ENCODE results near the gene BRD9. TPM values are rescaled to one million over a fixed set of nuclear protein-coding genes. Genes with fewer than 3 reads are reported as not detected.
A peak's percentile ranks its signal among the peaks of the same experiment; 100 is the strongest.

BRD9 gene
- total and polyA plus RNA-seq, 2 of the 4 experiments (the other 2 are of a cell fraction) = 22.0 to 43.4 TPM

GRCh38 chr5:926417-927171 lies 34.0 kb upstream of the BRD9 start:
- no peak overlapping the region for H3K4me2 ChIP-seq (ENCODE audit: low read depth, low read length)
- no peaks in the 10 kb centered on the region for H3K79me1 ChIP-seq (ENCODE audit: low read depth in 1 of 2, low read length in 2 of 2)
- POLR2A ChIA-PET (ENCODE audit: unreplicated experiment) = no interaction called here
- DNase-seq (no peak), ATAC-seq (ENCODE audit: low read depth) (peak; percentile 50)
- H3K27ac ChIP-seq (ENCODE audit: insufficient read depth, low read length) = no peak overlapping the region
- in situ Hi-C loops (cut with MboI; ENCODE audit: low sequenced_read_pairs) = no loop called here
- no peak overlapping the region for H4K91ac ChIP-seq (ENCODE audit: insufficient read depth, low read depth, low read length)
- no peak overlapping the region for H3K14ac ChIP-seq (replicated peaks; ENCODE audit: low read depth, low read length)
- dilution Hi-C loops (cut with HindIII; ENCODE audit: low sequenced_read_pairs, unreplicated experiment) = no loop called here
- intact Hi-C loops (cut with micrococcal nuclease) = no loop called here
- no peak overlapping the region for H2AK9ac ChIP-seq (replicated peaks; ENCODE audit: low read depth, low read length, poor library complexity)
- H4K20me1 ChIP-seq (ENCODE audit: insufficient read depth, low read length) = no peaks in the 10 kb centered on the region
- no peak overlapping the region for H2BK5ac ChIP-seq (ENCODE audit: low read depth, low read length, poor library complexity, severe bottlenecking)
- CTCF ChIA-PET = interaction anchor here (0.5 kb wide), 1 partner anchor 282 kb away, joined by 3 read pairs; no protein-coding TSS in a partner anchor
- 0 out of 2 replicates have a peak overlapping the region, but pooled peaks have one; percentile 23 for H3K9ac ChIP-seq (ENCODE audit: low read depth, low read length)
- H3K56ac ChIP-seq (ENCODE audit: extremely low read depth, insufficient read depth, low read length) = no peak overlapping the region
- no peaks in the 10 kb centered on the region; the same call in 1 of the 2 replicates for H3K9me1 ChIP-seq (ENCODE audit: insufficient read depth, low read length)
- H3K4me1 ChIP-seq (ENCODE audit: control insufficient read depth, insufficient read depth, low read length) = no peaks in the 10 kb centered on the region; the same call in 1 of the 2 replicates
- no peak overlapping the region for H3K23ac ChIP-seq (ENCODE audit: low read depth, low read length)
- BruUV-seq (replicated peaks) = no TSS peak
- no peak overlapping the region for H3K18ac ChIP-seq (ENCODE audit: low read depth, low read length)
- TF ChIP-seq RCOR1 (IDR thresholded peaks at IDR 0.05; ENCODE audit: insufficient replicate concordance, low read length) (no peak), MAFK (IDR thresholded peaks at IDR 0.05; ENCODE audit: low read depth, low read length) (no peak), POLR2A (IDR thresholded peaks at IDR 0.05; ENCODE audit: low read depth, low read length) (no peak), CTCF (conservative IDR thresholded peaks at IDR 0.05; ENCODE audit: low read depth, low read length) (0 out of 2 replicates have a peak, but pooled peaks have one; percentile 24)
- H3K4me3 ChIP-seq (ENCODE audit: insufficient read depth, low read depth, low read length) = no peak overlapping the region
- H2AFZ ChIP-seq (replicated peaks; ENCODE audit: low read length, poor library complexity) = peak overlapping the region; percentile 46
- 18% methylated on average over 40 of the region's 65 CpGs; no CpG with 5 or more reads in 1 of the 2 experiments for WGBS, 2 experiments (ENCODE audit: extremely low coverage in 2 of 2, insufficient read length in 1 of 2)
- H2BK120ac ChIP-seq (ENCODE audit: low read depth, low read length) = no peak overlapping the region
- peaks cover 16% of the 10 kb centered on the region for H3K27me3 ChIP-seq (ENCODE audit: control insufficient read depth, insufficient read depth, low read length)
- no peak overlapping the region for H2AK5ac ChIP-seq (ENCODE audit: low read depth, low read length)
- H3K36me3 ChIP-seq (ENCODE audit: control insufficient read depth, insufficient read depth, low read length) = no peaks in the 10 kb centered on the region
- no peak overlapping the region for H2BK15ac ChIP-seq (ENCODE audit: low read depth, low read length)
- no peak overlapping the region for H4K8ac ChIP-seq (ENCODE audit: low read depth in 2 of 2, low read length in 2 of 2)
- no peaks in the 10 kb centered on the region for H3K9me3 ChIP-seq (ENCODE audit: control insufficient read depth, insufficient read depth, low read length)
- no peak overlapping the region for H3K4ac ChIP-seq (ENCODE audit: low read depth, low read length)
- no peak overlapping the region for H4K5ac ChIP-seq (ENCODE audit: low read depth, low read length)
- H2BK20ac ChIP-seq (ENCODE audit: low read depth, low read length) = no peak overlapping the region

Data from IMR-90 (cell line).